ENCODE results near the gene LMX1B.

DNA sequence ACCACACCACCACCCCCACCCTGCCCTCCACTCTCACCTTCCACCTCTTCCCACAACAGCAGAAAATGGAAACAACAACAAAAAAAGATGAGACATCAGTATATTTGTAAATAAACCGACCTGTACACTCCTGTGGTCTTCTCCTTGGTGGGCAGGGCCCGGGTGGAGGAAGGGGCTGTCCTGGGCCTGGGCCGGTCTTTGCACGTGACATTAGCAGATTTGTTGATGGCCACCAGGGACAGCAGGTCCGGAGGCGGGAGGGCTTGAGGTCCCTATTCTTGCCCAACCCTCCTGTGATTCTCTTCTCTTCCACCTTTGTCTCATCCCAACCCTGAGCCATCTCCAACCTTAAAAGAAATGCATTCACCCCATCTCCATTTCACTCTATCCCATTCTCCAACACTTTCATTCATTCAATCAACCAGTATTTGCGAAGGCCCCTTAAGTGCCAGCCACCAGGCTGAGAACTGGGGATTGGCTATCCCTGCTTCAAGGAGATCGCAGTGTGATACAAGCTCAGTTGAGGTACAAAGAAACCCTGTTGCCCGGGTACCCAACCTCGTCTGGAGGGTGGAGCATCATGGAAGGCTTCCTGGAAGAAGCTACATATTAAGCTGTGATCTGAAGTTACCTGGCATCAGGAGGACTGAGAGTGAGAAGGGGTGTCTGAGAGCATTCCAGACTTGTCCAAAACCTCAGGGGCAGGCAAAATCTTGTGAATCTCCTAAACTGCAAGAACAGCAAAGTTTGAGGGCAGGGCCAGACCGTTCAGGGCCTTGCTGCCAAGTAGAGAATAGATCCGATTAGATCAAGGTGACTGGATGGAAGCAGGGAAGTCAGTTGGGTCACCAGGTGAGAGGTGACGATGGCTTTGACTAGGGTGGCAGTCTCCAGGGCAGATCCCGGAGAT, 87.4 kb downstream of the LMX1B start:
- TF ChIP-seq, protein P1, sequence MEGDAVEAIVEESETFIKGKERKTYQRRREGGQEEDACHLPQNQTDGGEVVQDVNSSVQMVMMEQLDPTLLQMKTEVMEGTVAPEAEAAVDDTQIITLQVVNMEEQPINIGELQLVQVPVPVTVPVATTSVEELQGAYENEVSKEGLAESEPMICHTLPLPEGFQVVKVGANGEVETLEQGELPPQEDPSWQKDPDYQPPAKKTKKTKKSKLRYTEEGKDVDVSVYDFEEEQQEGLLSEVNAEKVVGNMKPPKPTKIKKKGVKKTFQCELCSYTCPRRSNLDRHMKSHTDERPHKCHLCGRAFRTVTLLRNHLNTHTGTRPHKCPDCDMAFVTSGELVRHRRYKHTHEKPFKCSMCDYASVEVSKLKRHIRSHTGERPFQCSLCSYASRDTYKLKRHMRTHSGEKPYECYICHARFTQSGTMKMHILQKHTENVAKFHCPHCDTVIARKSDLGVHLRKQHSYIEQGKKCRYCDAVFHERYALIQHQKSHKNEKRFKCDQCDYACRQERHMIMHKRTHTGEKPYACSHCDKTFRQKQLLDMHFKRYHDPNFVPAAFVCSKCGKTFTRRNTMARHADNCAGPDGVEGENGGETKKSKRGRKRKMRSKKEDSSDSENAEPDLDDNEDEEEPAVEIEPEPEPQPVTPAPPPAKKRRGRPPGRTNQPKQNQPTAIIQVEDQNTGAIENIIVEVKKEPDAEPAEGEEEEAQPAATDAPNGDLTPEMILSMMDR (IDR thresholded peaks at IDR 0.05; ENCODE audit: insufficient read depth, low read length) = no peak
- TF ChIP-seq POLR2AphosphoS5 (IDR thresholded peaks at IDR 0.05; ENCODE audit: low read depth) (no peak), SPI1 (IDR thresholded peaks at IDR 0.05; ENCODE audit: borderline replicate concordance, low read depth) (no peak), GABPA (IDR thresholded peaks at IDR 0.05; ENCODE audit: low read depth) (no peak)
- TF ChIP-seq, protein P2, sequence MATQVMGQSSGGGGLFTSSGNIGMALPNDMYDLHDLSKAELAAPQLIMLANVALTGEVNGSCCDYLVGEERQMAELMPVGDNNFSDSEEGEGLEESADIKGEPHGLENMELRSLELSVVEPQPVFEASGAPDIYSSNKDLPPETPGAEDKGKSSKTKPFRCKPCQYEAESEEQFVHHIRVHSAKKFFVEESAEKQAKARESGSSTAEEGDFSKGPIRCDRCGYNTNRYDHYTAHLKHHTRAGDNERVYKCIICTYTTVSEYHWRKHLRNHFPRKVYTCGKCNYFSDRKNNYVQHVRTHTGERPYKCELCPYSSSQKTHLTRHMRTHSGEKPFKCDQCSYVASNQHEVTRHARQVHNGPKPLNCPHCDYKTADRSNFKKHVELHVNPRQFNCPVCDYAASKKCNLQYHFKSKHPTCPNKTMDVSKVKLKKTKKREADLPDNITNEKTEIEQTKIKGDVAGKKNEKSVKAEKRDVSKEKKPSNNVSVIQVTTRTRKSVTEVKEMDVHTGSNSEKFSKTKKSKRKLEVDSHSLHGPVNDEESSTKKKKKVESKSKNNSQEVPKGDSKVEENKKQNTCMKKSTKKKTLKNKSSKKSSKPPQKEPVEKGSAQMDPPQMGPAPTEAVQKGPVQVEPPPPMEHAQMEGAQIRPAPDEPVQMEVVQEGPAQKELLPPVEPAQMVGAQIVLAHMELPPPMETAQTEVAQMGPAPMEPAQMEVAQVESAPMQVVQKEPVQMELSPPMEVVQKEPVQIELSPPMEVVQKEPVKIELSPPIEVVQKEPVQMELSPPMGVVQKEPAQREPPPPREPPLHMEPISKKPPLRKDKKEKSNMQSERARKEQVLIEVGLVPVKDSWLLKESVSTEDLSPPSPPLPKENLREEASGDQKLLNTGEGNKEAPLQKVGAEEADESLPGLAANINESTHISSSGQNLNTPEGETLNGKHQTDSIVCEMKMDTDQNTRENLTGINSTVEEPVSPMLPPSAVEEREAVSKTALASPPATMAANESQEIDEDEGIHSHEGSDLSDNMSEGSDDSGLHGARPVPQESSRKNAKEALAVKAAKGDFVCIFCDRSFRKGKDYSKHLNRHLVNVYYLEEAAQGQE (IDR thresholded peaks at IDR 0.05; ENCODE audit: insufficient replicate concordance, low read depth) = no peak
